Measurements from ENCODE around the gene DGCR8. TPM values are rescaled to one million over a fixed set of nuclear protein-coding genes. Genes with fewer than 3 reads are reported as not detected.

The DGCR8 gene
- polyA plus RNA-seq, 4 donors: 17.0 to 31.0 (median 17.7) TPM

DNA sequence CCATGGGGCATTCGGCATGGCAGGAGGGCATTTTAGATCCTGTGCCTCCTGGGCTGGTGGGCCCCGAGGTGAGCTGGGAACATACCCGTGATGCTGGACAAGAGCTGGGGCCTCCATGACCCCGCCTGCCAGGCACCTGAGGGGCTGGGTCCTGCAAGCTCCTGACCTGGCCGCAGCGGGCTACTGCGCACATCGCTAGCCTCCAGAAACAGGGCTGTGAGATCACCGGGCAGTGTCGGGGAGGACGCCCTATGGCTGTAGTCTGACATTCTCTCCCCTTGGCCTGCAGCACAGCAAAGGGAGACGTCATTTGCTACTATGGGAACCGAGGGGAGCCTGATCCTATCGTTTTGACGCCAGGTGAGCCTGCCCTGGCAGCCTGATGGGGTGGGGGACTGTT lies 24.4 kb upstream of the DGCR8 start:
- Histone ChIP-seq H3K27ac (ENCODE audit: low read depth in 1 of 3, low read length in 2 of 3) (no peak overlapping the region), H3K4me1 (ENCODE audit: control insufficient read depth in 3 of 3, insufficient read depth in 2 of 3, low read depth in 1 of 3, low read length in 2 of 3) (no peaks in the 10 kb centered on the region), H3K27me3 (ENCODE audit: control insufficient read depth in 3 of 3, insufficient read depth in 3 of 3, low read length in 3 of 3) (no peaks in the 10 kb centered on the region), H3K9me3 (ENCODE audit: control insufficient read depth in 2 of 2, insufficient read depth in 1 of 2, low read depth in 1 of 2, low read length in 1 of 2) (no peaks in the 10 kb centered on the region), H3K36me3 (ENCODE audit: control insufficient read depth in 3 of 3, insufficient read depth in 2 of 3, low read depth in 1 of 3, low read length in 3 of 3) (peaks cover 4 to 65% (median 12%) of the 10 kb centered on the region in 3 donors), H3K4me3 (ENCODE audit: low read depth in 1 of 3, low read length in 3 of 3) (no peak overlapping the region)
- 94 to 97% (median 94%) methylated on average over 14 to 15 of the region's 15 CpGs for WGBS, 3 donors
- no peak for FAIRE-seq
- no peak for DNase-seq

DNA sequence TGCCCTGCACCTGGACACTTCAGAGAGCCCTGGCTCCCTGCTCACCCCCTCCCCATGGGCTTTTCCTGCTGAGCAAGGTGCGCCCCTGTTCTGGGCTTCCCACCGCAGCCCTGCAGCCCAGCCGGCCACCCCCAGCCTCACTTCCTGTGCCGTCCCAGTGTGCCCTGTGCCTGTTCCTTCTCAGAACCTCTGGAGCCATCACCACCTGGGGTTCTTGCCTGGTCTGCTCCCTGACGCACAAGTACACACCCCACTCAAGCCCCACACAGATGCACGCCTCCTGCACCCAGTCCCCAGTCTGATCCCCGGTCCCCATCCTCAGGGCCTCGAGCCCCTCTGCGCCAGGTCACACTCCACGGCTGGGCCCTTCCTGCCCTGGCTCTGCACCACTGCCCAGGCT lies 23.9 kb upstream of the DGCR8 start:
- no peaks in the 10 kb centered on the region for H3K9me3 ChIP-seq (ENCODE audit: control insufficient read depth in 2 of 2, insufficient read depth in 1 of 2, low read depth in 1 of 2, low read length in 1 of 2)
- DNase-seq (no peak), FAIRE-seq (no peak)
- H3K36me3 ChIP-seq (ENCODE audit: control insufficient read depth in 3 of 3, insufficient read depth in 2 of 3, low read depth in 1 of 3, low read length in 3 of 3): peaks cover 4 to 70% (median 12%) of the 10 kb centered on the region in 3 donors
- H3K4me1 ChIP-seq (ENCODE audit: control insufficient read depth in 3 of 3, insufficient read depth in 2 of 3, low read depth in 1 of 3, low read length in 2 of 3): no peaks in the 10 kb centered on the region
- 90 to 100% (median 93%) methylated on average over 7 to 10 of the region's 10 CpGs for whole genome bisulfite sequencing, 3 donors
- no peaks in the 10 kb centered on the region for H3K27me3 ChIP-seq (ENCODE audit: control insufficient read depth in 3 of 3, insufficient read depth in 3 of 3, low read length in 3 of 3)
- no peak overlapping the region for H3K4me3 ChIP-seq (ENCODE audit: low read depth in 1 of 3, low read length in 3 of 3)
- no peak overlapping the region for H3K27ac ChIP-seq (ENCODE audit: low read depth in 1 of 3, low read length in 2 of 3)

DNA sequence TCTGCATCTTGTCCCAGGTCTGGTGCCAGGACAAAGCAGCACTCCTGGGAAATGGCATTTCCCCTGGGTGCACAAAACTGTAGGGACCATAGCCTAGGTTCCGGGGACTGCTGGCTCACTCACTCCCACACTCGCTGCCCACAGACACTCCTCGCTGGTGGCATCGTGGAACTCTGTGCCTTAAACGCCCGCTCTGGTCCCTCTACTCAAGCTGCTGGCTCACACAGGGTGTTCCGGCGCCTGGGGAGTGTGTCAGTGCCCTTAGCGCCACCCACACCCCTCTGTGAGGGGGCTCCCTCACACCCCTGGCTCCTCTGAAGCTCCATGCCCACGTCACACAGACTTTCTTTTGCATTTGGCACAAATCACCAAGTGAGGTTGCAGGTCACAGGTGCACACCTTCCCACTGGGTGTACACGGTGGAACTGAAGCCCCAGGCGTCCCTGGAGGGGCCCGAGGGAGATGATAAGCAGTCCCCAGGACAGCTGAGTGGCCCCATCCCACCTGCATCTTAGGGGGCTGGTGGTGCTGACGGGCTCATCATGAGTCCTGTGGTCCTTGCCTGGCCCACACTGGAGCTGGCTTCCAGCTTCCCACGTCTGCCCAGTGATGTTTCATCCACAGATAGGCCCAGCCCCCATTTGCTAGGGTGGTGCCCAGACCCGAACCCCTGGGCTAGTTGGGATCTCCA lies 23.2 kb upstream of the DGCR8 start:
- Histone ChIP-seq H3K4me3 (ENCODE audit: low read depth in 1 of 3, low read length in 3 of 3) (no peak overlapping the region), H3K9me3 (ENCODE audit: control insufficient read depth in 2 of 2, insufficient read depth in 1 of 2, low read depth in 1 of 2, low read length in 1 of 2) (no peaks in the 10 kb centered on the region), H3K36me3 (ENCODE audit: control insufficient read depth in 3 of 3, insufficient read depth in 2 of 3, low read depth in 1 of 3, low read length in 3 of 3) (peaks cover 6 to 74% (median 15%) of the 10 kb centered on the region in 3 donors), H3K27me3 (ENCODE audit: control insufficient read depth in 3 of 3, insufficient read depth in 3 of 3, low read length in 3 of 3) (no peaks in the 10 kb centered on the region), H3K27ac (ENCODE audit: low read depth in 1 of 3, low read length in 2 of 3) (no peak overlapping the region), H3K4me1 (ENCODE audit: control insufficient read depth in 3 of 3, insufficient read depth in 2 of 3, low read depth in 1 of 3, low read length in 2 of 3) (no peaks in the 10 kb centered on the region)
- no peak for DNase-seq
- FAIRE-seq: no peak
- WGBS, 3 donors: 93 to 94% (median 94%) methylated on average over 16 of the region's 16 CpGs

DNA sequence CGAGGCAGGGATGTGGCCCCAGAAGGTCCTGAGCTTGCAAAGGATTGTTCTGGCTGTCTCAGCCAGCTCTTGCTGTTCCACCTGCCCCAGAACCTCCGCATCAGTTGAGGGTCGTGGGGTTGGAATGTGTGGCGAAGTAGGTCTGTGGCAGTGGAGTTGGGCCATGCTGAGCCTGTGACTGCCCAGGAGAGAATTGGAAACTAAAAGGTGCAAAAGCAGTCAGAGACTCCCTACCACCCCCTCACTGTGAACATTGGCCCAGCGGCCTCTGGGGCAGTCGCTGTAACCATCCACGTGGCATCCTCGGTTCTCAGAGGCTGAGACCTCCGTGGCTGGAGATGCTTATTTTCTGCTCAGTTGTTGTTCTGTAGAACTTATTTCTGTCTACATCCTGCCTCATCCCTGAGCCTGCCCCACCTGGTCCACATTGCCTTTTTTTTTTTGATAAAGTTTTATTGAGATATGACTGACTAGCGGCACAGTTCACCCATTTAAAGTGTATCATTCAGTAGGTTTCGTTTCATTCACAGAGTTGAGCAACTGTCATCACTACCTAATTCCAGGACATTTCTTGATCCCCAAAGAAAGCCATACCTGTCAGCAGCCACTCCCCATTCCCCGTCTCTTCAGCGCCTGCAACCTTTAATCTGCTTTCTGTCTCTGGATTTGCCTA lies 22.3 kb upstream of the DGCR8 start:
- FAIRE-seq (no peak), DNase-seq (no peak)
- Histone ChIP-seq H3K36me3 (ENCODE audit: control insufficient read depth in 3 of 3, insufficient read depth in 2 of 3, low read depth in 1 of 3, low read length in 3 of 3) (peaks cover 6 to 74% (median 15%) of the 10 kb centered on the region in 3 donors), H3K4me3 (ENCODE audit: low read depth in 1 of 3, low read length in 3 of 3) (no peak overlapping the region), H3K9me3 (ENCODE audit: control insufficient read depth in 2 of 2, insufficient read depth in 1 of 2, low read depth in 1 of 2, low read length in 1 of 2) (no peaks in the 10 kb centered on the region), H3K27me3 (ENCODE audit: control insufficient read depth in 3 of 3, insufficient read depth in 3 of 3, low read length in 3 of 3) (no peaks in the 10 kb centered on the region), H3K27ac (ENCODE audit: low read depth in 1 of 3, low read length in 2 of 3) (no peak overlapping the region), H3K4me1 (ENCODE audit: control insufficient read depth in 3 of 3, insufficient read depth in 2 of 3, low read depth in 1 of 3, low read length in 2 of 3) (no peaks in the 10 kb centered on the region)
- 96 to 97% (median 97%) methylated on average over 13 of the region's 13 CpGs for WGBS, 3 donors

DNA sequence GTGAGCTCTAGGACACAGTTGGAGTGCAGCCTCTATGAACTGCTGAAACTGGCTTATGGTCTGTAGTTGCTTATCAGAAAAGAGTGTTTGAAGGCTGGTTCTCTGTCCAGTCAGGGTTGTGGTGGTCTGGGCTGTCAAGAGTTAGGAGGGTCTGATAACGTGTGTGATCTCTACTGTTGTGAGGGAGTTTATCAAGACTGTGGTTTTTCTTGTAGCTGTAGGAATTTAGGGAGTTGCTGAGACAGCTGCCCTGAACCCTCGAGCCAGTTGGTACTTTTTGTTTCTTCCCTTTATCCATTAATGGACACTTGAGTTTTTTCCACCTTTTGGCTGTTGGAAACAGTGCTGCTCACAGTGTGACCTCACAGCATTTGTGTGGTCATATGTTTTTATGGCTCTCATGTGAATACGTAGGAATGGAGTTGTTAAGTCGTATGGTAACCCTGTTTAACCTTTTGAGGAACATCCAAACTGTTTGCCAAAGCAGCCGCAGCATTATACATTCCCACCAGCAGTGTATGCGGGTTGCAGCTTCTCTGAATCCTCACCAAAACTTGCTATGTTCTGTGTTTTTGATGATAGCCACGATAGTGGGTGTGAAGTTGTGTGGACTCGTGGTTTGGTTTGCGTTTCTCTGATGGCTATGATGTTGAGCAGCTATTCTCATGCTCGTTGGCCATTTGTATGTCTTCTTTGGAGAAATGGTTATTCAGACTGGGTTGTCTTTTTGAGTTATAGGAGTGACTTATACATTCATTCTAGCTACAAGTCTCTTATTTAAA lies 20.9 kb upstream of the DGCR8 start:
- Histone ChIP-seq H3K27ac (ENCODE audit: low read depth in 1 of 3, low read length in 2 of 3) (no peak overlapping the region), H3K36me3 (ENCODE audit: control insufficient read depth in 3 of 3, insufficient read depth in 2 of 3, low read depth in 1 of 3, low read length in 3 of 3) (peaks cover 5 to 74% (median 13%) of the 10 kb centered on the region in 3 donors), H3K4me1 (ENCODE audit: control insufficient read depth in 3 of 3, insufficient read depth in 2 of 3, low read depth in 1 of 3, low read length in 2 of 3) (no peaks in the 10 kb centered on the region), H3K4me3 (ENCODE audit: low read depth in 1 of 3, low read length in 3 of 3) (no peak overlapping the region), H3K27me3 (ENCODE audit: control insufficient read depth in 3 of 3, insufficient read depth in 3 of 3, low read length in 3 of 3) (no peaks in the 10 kb centered on the region), H3K9me3 (ENCODE audit: control insufficient read depth in 2 of 2, insufficient read depth in 1 of 2, low read depth in 1 of 2, low read length in 1 of 2) (no peaks in the 10 kb centered on the region)
- DNase-seq (no peak), FAIRE-seq (no peak)
- WGBS, 3 donors: 81 to 87% (median 83%) methylated on average over 10 of the region's 10 CpGs

DNA sequence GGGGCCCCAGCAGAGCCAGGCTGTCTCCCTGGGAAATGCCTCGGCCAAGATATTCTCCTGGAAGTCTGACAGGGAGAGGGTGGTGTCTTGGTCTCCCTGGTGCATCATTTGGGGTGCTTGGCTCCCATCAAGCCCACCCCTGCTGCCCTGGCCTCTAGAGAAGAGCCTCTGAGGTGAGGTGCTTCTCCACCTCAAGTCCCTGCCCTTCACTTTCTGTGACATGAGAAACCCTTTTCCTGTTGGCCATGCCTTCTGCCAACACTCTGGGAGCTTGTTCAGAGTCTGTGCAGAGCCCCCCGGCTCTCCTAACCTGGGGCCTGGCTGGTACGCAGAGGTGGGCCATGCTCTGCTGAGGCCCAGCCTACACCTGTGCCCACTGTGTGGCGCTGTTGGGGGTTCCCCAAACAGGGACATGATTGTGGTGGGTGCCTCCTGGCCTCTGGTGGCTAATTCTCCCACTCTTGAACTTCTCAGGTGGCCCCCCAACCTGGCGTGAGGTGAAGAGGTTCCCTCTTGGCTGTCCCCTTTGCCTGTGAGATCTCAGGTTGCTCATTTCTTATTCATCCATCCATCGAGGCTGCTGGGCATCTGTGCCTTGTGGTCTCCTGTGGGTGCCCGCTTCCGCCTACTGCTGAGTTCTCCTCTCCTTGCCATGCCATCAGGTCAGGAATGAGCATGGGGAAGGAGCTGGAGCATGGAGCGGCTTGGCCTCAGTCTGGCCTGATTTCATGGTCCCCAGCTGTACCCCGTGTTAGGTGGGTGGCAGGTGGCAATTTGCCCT lies 19.2 kb upstream of the DGCR8 start:
- no peaks in the 10 kb centered on the region for H3K27me3 ChIP-seq (ENCODE audit: control insufficient read depth in 3 of 3, insufficient read depth in 3 of 3, low read length in 3 of 3)
- H3K36me3 ChIP-seq (ENCODE audit: control insufficient read depth in 3 of 3, insufficient read depth in 2 of 3, low read depth in 1 of 3, low read length in 3 of 3): peaks cover 5 to 71% (median 11%) of the 10 kb centered on the region in 3 donors
- no peak overlapping the region for H3K4me3 ChIP-seq (ENCODE audit: low read depth in 1 of 3, low read length in 3 of 3)
- no peak for FAIRE-seq
- H3K9me3 ChIP-seq (ENCODE audit: control insufficient read depth in 2 of 2, insufficient read depth in 1 of 2, low read depth in 1 of 2, low read length in 1 of 2): no peaks in the 10 kb centered on the region
- H3K4me1 ChIP-seq (ENCODE audit: control insufficient read depth in 3 of 3, insufficient read depth in 2 of 3, low read depth in 1 of 3, low read length in 2 of 3): no peaks in the 10 kb centered on the region
- 92 to 96% (median 94%) methylated on average over 10 of the region's 10 CpGs for WGBS, 3 donors
- no peak overlapping the region for H3K27ac ChIP-seq (ENCODE audit: low read depth in 1 of 3, low read length in 2 of 3)
- DNase-seq: no peak

DNA sequence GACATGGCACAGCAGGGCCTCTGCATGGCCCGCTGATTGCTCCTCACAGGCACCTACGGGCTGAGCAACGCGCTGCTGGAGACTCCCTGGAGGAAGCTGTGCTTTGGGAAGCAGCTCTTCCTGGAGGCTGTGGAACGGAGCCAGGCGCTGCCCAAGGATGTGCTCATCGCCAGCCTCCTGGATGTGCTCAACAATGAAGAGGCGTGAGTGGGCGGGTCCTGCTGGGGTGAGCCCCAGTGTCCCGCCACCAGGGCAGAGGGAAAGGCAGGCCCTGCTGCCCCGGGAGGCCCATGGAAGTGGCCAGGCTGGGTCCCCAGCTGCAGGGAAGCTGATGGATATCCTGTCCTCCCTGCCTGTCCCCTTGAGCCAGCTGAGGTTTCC lies 18.6 kb upstream of the DGCR8 start:
- Histone ChIP-seq H3K4me3 (ENCODE audit: low read depth in 1 of 3, low read length in 3 of 3) (no peak overlapping the region), H3K27me3 (ENCODE audit: control insufficient read depth in 3 of 3, insufficient read depth in 3 of 3, low read length in 3 of 3) (no peaks in the 10 kb centered on the region), H3K4me1 (ENCODE audit: control insufficient read depth in 3 of 3, insufficient read depth in 2 of 3, low read depth in 1 of 3, low read length in 2 of 3) (no peaks in the 10 kb centered on the region), H3K9me3 (ENCODE audit: control insufficient read depth in 2 of 2, insufficient read depth in 1 of 2, low read depth in 1 of 2, low read length in 1 of 2) (no peaks in the 10 kb centered on the region), H3K27ac (ENCODE audit: low read depth in 1 of 3, low read length in 2 of 3) (no peak overlapping the region), H3K36me3 (ENCODE audit: control insufficient read depth in 3 of 3, insufficient read depth in 2 of 3, low read depth in 1 of 3, low read length in 3 of 3) (peaks cover 5 to 66% (median 6%) of the 10 kb centered on the region in 3 donors)
- FAIRE-seq (no peak), DNase-seq (no peak)
- 89 to 91% (median 89%) methylated on average over 8 to 11 of the region's 11 CpGs for WGBS, 3 donors
